GM12874 (cell line): ENCODE results near the gene ATP11B.
A peak's percentile ranks its signal among the peaks of the same experiment; 100 is the strongest.

Experiments used
- CTCF ChIP-seq: IDR thresholded peaks from 2 replicates; pipeline ENCODE4 v1.5.1; 2011; ENCODE audit warnings: low read depth, mild to moderate bottlenecking, control low read depth, low read length, moderate library complexity; ENCODE audit not compliant: insufficient read depth

Gene ATP11B

GRCh38 chr3:182906036-182906435, 112.7 kb downstream of the ATP11B start:
- TF ChIP-seq CTCF = no peak

GRCh38 chr3:182908471-182908870, 115.2 kb downstream of the ATP11B start:
- no peak for TF ChIP-seq CTCF

- peak; percentile 40 for TF ChIP-seq CTCF
Observed at GRCh38 chr3:182909318-182910040, 116.2 kb downstream of the ATP11B start.

- no peak for TF ChIP-seq CTCF
Observed at GRCh38 chr3:182910936-182911781, 117.9 kb downstream of the ATP11B start.

GRCh38 chr3:182911782-182912111, 118.4 kb downstream of the ATP11B start:
- TF ChIP-seq CTCF = no peak

- TF ChIP-seq CTCF = no peak
Observed at GRCh38 chr3:182912474-182912873, 119.2 kb downstream of the ATP11B start.

GRCh38 chr3:182913889-182914288, 120.6 kb downstream of the ATP11B start:
- TF ChIP-seq CTCF = no peak
